Liver (tissue), 9 donors: ENCODE data around the gene TMEM184A. TPM values are rescaled to one million over a fixed set of nuclear protein-coding genes. Genes with fewer than 3 reads are reported as not detected.

ENCODE experiments used
- DNase-seq: peaks from one replicate; pipeline ENCODE4 v3.0.0-alpha.2; 2017; ENCODE audit warnings: low spot score
- H3K27ac ChIP-seq, 2 donors: one replicate each; pipeline ENCODE4 v1.7.0; 2013; ENCODE audit warnings: inconsistent platforms in 2 of 2, low read length in 2 of 2, control low read depth in 1 of 2, low read depth in 1 of 2, mild to moderate bottlenecking in 1 of 2
- H3K27me3 ChIP-seq, 4 donors: one replicate each; pipeline versions ENCODE4 v1.6.1 to v1.7.0; 2013; ENCODE audit warnings: low read length in 3 of 4, inconsistent platforms in 1 of 4, mild to moderate bottlenecking in 1 of 4, moderate library complexity in 1 of 4; ENCODE audit not compliant: control insufficient read depth in 4 of 4, insufficient read depth in 4 of 4
- H3K36me3 ChIP-seq, 4 donors: one replicate each; pipeline versions ENCODE4 v1.6.1 to v1.7.0; 2013; ENCODE audit warnings: low read length in 3 of 4, mild to moderate bottlenecking in 3 of 4, low read depth in 1 of 4, moderate library complexity in 1 of 4; ENCODE audit not compliant: control insufficient read depth in 4 of 4, insufficient read depth in 3 of 4
- H3K4me1 ChIP-seq, 4 donors: one replicate each; pipeline versions ENCODE4 v1.6.1 to v1.7.0; 2013; ENCODE audit warnings: low read length in 3 of 4, mild to moderate bottlenecking in 3 of 4, moderate library complexity in 1 of 4; ENCODE audit not compliant: control insufficient read depth in 4 of 4, insufficient read depth in 4 of 4
- H3K4me3 ChIP-seq, 3 donors: one replicate each; pipeline versions ENCODE4 v1.6.1 to v1.7.0; 2013; ENCODE audit warnings: low read length in 3 of 3, control low read depth in 1 of 3, low read depth in 1 of 3, mild to moderate bottlenecking in 1 of 3
- H3K9ac ChIP-seq, 2 donors: one replicate each; pipeline ENCODE4 v1.7.0; 2013; ENCODE audit warnings: low read length in 2 of 2, mild to moderate bottlenecking in 2 of 2, moderate library complexity in 2 of 2, control low read depth in 1 of 2, low read depth in 1 of 2
- H3K9me3 ChIP-seq, 4 donors: one replicate each; pipeline versions ENCODE4 v1.6.1 to v1.7.0; 2013; ENCODE audit warnings: low read length in 3 of 4; ENCODE audit not compliant: control insufficient read depth in 4 of 4
- EGR1 ChIP-seq, 2 donors: IDR thresholded peaks; 2 replicates each; pipeline ENCODE4 v1.6.1; 2016 to 2018; ENCODE audit warnings: antibody characterized with exemption in 2 of 2, low read depth in 2 of 2
- FOXA1 ChIP-seq: IDR thresholded peaks from 2 replicates; pipeline ENCODE4 v1.6.1; 2016; ENCODE audit warnings: antibody characterized with exemption
- FOXA2 ChIP-seq: IDR thresholded peaks from 2 replicates; pipeline ENCODE4 v1.6.1; 2016; ENCODE audit warnings: antibody characterized with exemption
- GABPA ChIP-seq, 2 donors: IDR thresholded peaks in 1 of 2; conservative IDR thresholded peaks in 1 of 2; 2 replicates each; pipeline ENCODE4 v1.6.1; 2016; ENCODE audit warnings: antibody characterized with exemption in 2 of 2, mild to moderate bottlenecking in 1 of 2, moderate library complexity in 1 of 2
- JUND ChIP-seq, 2 donors: IDR thresholded peaks; 2 replicates each; pipeline ENCODE4 v1.6.1; 2016; ENCODE audit warnings: antibody characterized with exemption in 2 of 2
- RAD21 ChIP-seq, 2 donors: IDR thresholded peaks; 2 replicates each; pipeline ENCODE4 v1.6.1; 2016; ENCODE audit warnings: antibody characterized with exemption in 2 of 2, mild to moderate bottlenecking in 2 of 2
- RXRA ChIP-seq, 2 donors: IDR thresholded peaks; 2 replicates each; pipeline ENCODE4 v1.6.1; 2017 to 2018; ENCODE audit warnings: antibody characterized with exemption in 2 of 2, mild to moderate bottlenecking in 1 of 2
- SP1 ChIP-seq: IDR thresholded peaks from 2 replicates; pipeline ENCODE4 v1.6.1; 2018; ENCODE audit warnings: antibody characterized with exemption, mild to moderate bottlenecking
- TAF1 ChIP-seq: conservative IDR thresholded peaks from 2 replicates; pipeline ENCODE4 v1.6.1; 2016; ENCODE audit warnings: antibody characterized with exemption, mild to moderate bottlenecking
- YY1 ChIP-seq: IDR thresholded peaks from 2 replicates; pipeline ENCODE4 v1.6.1; 2016; ENCODE audit warnings: antibody characterized with exemption, mild to moderate bottlenecking
- WGBS: extraction: QIAGEN DNeasy Blood & Tissue Kit; methylation state at CpG from one replicate; pipeline ENCODE4 v1.1.7; 2013; 5-methylcytosine and 5-hydroxymethylcytosine counted together
- polyA plus RNA-seq, 2 donors: library from polyadenylated mRNA; stranded (reverse) in 1 of 2; unstranded in 1 of 2; fragments of 200-250 nt in 1 of 2; fragments of >200 nt in 1 of 2; fragmentation: Nextera tagmentation in 1 of 2; extraction: Ambion mirVana in 1 of 2; gene quantifications; one replicate each; pipeline versions ENCODE4 v1.2.1 to v1.2.3, GENCODE V29; 2013 to 2015
- total RNA-seq, 2 donors: library from RNA; depleted of rRNA; stranded (reverse); fragments of >200 nt; gene quantifications; one replicate each; pipeline ENCODE4 v1.2.3, GENCODE V29; 2014
- TF ChIP-seq, protein P1 (sequence below): IDR thresholded peaks from 2 replicates; pipeline ENCODE4 v1.6.1; 2016; ENCODE audit warnings: antibody characterized with exemption
- TF ChIP-seq, protein P2 (sequence below): fragments of 150-350 bp; IDR thresholded peaks from 2 replicates; pipeline ENCODE4 v1.5.1; 2017; ENCODE audit warnings: improper control_type of control experiment, low read depth, low read length; ENCODE audit not compliant: missing input control
- TF ChIP-seq, protein P3 (sequence below): IDR thresholded peaks from 2 replicates; pipeline ENCODE4 v1.6.1; 2016; ENCODE audit warnings: antibody characterized with exemption
- donor health status: healthy.
- donor health status: healthy.
- donor health status: healthy.
- donor health status: healthy.
- donor health status: healthy.

TMEM184A gene
- total and polyA plus RNA-seq, 4 donors, result 1.6 to 12.6 (median 11.4) TPM

DNA sequence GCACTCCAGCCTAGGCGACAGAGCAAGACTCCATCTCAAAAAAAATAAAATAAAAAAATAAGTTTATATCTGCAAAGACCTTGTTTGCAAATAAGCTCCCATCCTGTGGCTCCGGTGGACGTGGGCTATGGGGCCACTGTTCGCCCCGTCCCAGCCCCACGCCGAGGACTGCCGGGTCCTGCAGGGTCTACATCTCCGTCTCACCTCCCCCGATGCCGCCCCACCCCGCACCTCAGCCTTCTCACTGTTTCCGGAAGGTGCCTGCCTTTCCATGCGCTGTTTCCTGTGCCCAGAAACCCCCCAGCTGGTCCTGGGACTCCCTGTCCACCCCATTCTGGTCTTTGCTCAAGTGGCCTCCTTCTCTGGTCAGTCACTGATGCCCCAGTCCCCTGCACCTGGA lies 46.8 kb downstream of the TMEM184A start:
- 89% methylated on average over 14 of the region's 14 CpGs for WGBS
- TF ChIP-seq FOXA1, result no peak
- H3K27ac ChIP-seq, result no peak overlapping the region
- peaks cover 0 to 5% (median 4%) of the 10 kb centered on the region in 4 donors for H3K4me1 ChIP-seq
- H3K36me3 ChIP-seq, result no peaks in the 10 kb centered on the region
- H3K9me3 ChIP-seq, result no peaks in the 10 kb centered on the region
- H3K9ac ChIP-seq, result no peak overlapping the region
- no peaks in the 10 kb centered on the region for H3K27me3 ChIP-seq
- H3K4me3 ChIP-seq, result no peak overlapping the region
- no peak for DNase-seq

DNA sequence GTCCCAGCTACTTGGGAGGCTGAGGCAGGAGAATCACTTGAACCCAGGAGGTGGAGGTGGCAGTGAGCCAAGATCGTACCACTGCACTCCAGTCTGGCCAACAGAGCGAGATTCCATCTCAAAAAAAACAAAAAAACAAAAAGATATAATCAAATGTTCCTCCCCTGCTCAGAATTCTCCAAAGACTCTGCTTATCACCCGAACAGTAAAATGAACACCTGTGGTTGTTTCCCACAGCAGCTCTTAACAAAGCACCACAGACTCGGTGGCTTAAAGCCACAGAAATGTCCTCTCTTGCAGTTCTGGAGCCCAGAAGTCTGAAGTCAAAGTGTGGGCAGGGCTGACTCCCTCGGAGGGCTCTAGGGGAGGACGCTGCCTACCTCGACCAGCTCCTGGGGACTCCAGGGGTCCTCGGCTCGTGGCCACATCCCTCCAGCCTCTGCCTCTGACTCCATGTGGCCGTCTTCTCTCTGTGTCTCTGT lies 47.7 kb downstream of the TMEM184A start:
- Histone ChIP-seq H3K4me3 (no peak overlapping the region), H3K4me1 (peaks cover 3 to 10% (median 8%) of the 10 kb centered on the region in 4 donors), H3K27me3 (no peaks in the 10 kb centered on the region), H3K9me3 (no peaks in the 10 kb centered on the region), H3K36me3 (no peaks in the 10 kb centered on the region), H3K27ac (no peak overlapping the region), H3K9ac (no peak overlapping the region)
- WGBS, result 78% methylated on average over 10 of the region's 10 CpGs
- no peak for DNase-seq
- TF ChIP-seq SP1 (no peak), TAF1 (no peak), FOXA1 (no peak)

DNA sequence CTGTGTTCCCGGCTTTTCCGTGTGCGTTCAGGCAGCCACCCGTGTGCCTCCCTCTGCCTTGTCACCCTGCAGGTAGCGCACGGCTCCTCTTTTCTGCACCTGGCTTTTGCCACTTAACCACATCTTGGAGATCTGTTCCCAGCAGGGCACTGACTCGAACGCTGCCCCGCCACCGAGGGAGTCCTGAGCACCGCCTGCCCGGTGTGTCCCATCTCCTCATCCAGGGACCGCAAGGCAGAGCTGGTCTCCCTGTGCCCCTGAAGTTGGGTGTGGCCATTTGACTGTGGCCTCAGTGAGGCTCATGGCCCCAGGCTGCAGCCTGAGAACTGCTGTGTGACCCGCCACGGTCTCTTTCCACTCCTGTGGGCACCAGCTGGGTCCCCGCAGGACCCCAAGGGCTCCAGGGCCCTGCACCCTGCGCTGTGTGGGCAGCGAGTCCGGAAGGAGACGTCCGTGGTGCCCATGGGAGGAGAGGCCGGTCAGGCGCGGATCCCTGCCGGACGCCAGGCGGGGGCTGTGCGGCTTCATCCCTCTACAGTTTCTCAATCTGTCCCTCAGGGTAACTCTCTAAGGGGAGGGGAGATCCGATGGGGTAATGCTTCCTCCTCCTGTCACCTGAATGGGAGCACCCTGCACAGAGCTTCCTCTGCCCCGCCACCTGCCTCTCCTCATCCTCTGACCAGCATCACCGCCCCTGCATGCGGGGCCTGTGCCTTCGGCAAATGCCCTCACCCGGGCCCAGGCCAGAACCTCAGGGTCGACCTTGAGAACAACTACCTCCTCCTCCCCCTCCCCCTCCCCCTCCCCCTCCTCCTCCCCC lies 50.1 kb downstream of the TMEM184A start:
- peaks cover 5 to 28% (median 21%) of the 10 kb centered on the region in 4 donors for H3K4me1 ChIP-seq
- H3K27ac ChIP-seq, result no peak overlapping the region
- DNase-seq, result no peak
- no peak overlapping the region for H3K4me3 ChIP-seq
- peaks cover 0 to 11% (median under 1%) of the 10 kb centered on the region in 4 donors for H3K36me3 ChIP-seq
- no peaks in the 10 kb centered on the region for H3K27me3 ChIP-seq
- H3K9me3 ChIP-seq, result no peaks in the 10 kb centered on the region
- H3K9ac ChIP-seq, result no peak overlapping the region
- WGBS, result 80% methylated on average over 35 of the region's 35 CpGs
- no peak for TF ChIP-seq YY1
- TF ChIP-seq TAF1, result no peak

DNA sequence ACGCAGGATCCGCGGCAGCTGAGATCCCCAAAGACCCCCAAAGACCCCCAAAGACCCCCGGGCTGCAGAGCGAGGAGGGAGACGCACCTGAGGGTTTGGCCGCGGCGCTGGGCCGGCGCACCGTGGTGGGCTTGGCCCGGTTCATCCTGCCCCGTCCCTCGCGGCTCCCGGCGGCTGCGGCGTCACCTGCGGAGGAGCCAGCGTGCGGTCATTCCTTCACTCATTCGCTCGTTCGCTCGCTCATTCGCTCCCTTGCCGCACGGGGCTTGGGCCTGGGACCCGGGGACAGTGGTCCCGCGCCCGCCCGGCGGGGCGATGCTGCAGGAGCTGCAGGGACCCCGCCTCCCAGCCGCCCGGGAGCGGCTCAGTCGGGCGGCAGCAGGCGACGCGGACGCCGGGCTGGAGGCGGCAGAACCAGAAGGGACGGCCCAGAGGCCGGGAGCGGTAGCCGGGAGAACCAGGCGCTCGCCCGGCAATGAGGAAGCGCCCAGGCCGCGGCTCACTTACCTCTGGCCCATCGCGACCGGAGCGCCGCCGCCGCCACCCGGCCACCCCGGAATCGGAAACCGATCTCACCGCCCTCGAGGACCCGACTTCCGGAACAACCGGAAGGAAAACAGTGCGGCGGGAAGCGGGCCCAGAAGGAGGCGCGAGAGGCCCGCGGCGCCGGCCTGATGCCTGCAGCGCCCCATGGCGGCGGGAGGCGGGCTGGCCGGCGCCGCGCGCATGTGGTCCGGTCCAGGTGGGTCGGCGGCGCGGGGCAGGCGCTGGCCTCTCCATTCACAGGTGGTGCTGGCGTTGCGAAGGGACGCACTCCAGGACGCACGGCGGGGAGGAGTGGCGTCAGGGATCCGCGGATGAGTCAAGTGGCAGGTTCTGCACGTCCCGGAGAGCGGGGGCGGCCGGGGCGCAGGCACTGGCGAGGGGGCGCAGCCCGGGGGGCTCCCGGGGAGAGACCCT lies 51.9 kb downstream of the TMEM184A start, which contains the start of gene INTS1:
Gene INTS1 (minus strand): TSS at position 574 of the 960 bp plus-strand sequence. CDS start 429 bp downstream, at position 145.
- Histone ChIP-seq H3K36me3 (peaks cover 0 to 27% (median 3%) of the 10 kb centered on the region in 4 donors), H3K4me1 (peaks cover 5 to 28% (median 21%) of the 10 kb centered on the region in 4 donors), H3K4me3 (peak within 1 kb of the TSS; percentile 82 to 99 (median 96)), H3K27ac (peak within 1 kb of the TSS; percentile 51 to 57), H3K9me3 (no peaks in the 10 kb centered on the region), H3K9ac (peak within 1 kb of the TSS; percentile 1 to 22), H3K27me3 (no peaks in the 10 kb centered on the region)
- DNase-seq, result peak; percentile 88
- 1% methylated on average over 118 of the region's 118 CpGs for WGBS
- no peak for TF ChIP-seq JUND (IDR thresholded peaks at IDR 0.05)
- TF ChIP-seq GABPA (IDR thresholded peaks at IDR 0.05 in 1 of 2, conservative IDR thresholded peaks at IDR 0.05 in 1 of 2), result peak; percentile 82 to 96
- peak in 1 of 2 donors; percentile 12 for TF ChIP-seq RXRA (IDR thresholded peaks at IDR 0.05)
- TF ChIP-seq RAD21 (IDR thresholded peaks at IDR 0.05), result no peak
- TF ChIP-seq, protein P1, sequence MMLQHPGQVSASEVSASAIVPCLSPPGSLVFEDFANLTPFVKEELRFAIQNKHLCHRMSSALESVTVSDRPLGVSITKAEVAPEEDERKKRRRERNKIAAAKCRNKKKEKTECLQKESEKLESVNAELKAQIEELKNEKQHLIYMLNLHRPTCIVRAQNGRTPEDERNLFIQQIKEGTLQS, result no peak
- TF ChIP-seq, protein P2, sequence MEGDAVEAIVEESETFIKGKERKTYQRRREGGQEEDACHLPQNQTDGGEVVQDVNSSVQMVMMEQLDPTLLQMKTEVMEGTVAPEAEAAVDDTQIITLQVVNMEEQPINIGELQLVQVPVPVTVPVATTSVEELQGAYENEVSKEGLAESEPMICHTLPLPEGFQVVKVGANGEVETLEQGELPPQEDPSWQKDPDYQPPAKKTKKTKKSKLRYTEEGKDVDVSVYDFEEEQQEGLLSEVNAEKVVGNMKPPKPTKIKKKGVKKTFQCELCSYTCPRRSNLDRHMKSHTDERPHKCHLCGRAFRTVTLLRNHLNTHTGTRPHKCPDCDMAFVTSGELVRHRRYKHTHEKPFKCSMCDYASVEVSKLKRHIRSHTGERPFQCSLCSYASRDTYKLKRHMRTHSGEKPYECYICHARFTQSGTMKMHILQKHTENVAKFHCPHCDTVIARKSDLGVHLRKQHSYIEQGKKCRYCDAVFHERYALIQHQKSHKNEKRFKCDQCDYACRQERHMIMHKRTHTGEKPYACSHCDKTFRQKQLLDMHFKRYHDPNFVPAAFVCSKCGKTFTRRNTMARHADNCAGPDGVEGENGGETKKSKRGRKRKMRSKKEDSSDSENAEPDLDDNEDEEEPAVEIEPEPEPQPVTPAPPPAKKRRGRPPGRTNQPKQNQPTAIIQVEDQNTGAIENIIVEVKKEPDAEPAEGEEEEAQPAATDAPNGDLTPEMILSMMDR, result peak; percentile 90
- peak in 1 of 2 donors; percentile 87 for TF ChIP-seq EGR1 (IDR thresholded peaks at IDR 0.05; ENCODE audit: low read depth in 2 of 2)
- TF ChIP-seq TAF1, result no peak
- TF ChIP-seq, protein P3, sequence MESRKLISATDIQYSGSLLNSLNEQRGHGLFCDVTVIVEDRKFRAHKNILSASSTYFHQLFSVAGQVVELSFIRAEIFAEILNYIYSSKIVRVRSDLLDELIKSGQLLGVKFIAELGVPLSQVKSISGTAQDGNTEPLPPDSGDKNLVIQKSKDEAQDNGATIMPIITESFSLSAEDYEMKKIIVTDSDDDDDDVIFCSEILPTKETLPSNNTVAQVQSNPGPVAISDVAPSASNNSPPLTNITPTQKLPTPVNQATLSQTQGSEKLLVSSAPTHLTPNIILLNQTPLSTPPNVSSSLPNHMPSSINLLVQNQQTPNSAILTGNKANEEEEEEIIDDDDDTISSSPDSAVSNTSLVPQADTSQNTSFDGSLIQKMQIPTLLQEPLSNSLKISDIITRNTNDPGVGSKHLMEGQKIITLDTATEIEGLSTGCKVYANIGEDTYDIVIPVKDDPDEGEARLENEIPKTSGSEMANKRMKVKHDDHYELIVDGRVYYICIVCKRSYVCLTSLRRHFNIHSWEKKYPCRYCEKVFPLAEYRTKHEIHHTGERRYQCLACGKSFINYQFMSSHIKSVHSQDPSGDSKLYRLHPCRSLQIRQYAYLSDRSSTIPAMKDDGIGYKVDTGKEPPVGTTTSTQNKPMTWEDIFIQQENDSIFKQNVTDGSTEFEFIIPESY, result no peak
- peak; percentile 33 for TF ChIP-seq FOXA2
- TF ChIP-seq SP1, result no peak
- peak; percentile 34 for TF ChIP-seq FOXA1
